ENCODE results near the gene ELP4.

- TF ChIP-seq POLR2AphosphoS5 (IDR thresholded peaks at IDR 0.05; ENCODE audit: low read depth, low read length) (no peak), POLR2A (IDR thresholded peaks at IDR 0.05; ENCODE audit: low read depth, low read length) (no peak), TAF1 (IDR thresholded peaks at IDR 0.05; ENCODE audit: low read depth, low read length) (no peak), PAX5 (IDR thresholded peaks at IDR 0.05; ENCODE audit: insufficient read depth, low read length, severe bottlenecking) (no peak), POU2F2 (IDR thresholded peaks at IDR 0.05; ENCODE audit: low read depth, low read length) (no peak), SPI1 (IDR thresholded peaks at IDR 0.05; ENCODE audit: low read depth, low read length) (no peak)
Observed at GRCh38 chr11:31477528-31478222, 31.9 kb upstream of the ELP4 start.
